HG02623 (cell line): ENCODE results near the gene KIRREL3.
A peak's percentile ranks its signal among the peaks of the same experiment; 100 is the strongest.

Experiments used
- ATAC-seq: cut with Tn5 transposase; IDR thresholded peaks from one replicate; pipeline ENCODE4 v1.9.1; 2021; ENCODE audit warnings: moderate library complexity; ENCODE audit not compliant: unreplicated experiment

Gene KIRREL3

DNA sequence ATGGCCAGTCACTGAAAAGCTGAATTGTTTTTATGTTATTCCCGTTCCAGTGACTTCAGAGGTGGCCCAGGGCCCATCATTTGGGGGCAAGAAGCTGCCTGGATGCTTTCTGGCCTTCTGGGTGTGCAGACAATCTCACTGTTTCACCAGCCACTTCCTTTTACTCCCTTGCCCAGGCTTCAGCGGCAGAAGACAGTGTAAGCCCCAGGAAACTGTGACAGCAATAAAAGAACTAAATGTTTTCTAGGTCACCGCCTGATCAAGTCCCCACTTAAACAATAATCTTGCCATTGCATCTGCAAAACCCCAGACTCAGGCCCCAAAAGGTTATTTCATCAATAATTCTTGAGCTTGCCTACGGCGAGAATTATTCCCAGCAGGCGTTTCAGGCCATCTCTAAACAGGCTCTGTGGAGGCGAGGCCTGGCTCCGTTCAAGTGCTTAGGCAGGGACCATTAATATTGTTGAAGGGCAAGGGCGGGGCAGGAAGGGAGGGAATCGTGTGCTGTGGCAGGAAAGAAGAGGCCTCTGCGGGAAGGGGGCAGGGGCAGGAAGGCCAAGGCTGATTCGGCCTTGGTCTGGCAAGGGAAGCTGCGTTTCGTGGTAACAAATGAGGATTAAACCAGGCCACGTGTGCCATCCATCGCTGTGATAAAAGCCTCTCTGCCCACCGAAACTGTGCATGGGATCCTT is 252.3 kb downstream of the KIRREL3 start:
- ATAC-seq = no peak

DNA sequence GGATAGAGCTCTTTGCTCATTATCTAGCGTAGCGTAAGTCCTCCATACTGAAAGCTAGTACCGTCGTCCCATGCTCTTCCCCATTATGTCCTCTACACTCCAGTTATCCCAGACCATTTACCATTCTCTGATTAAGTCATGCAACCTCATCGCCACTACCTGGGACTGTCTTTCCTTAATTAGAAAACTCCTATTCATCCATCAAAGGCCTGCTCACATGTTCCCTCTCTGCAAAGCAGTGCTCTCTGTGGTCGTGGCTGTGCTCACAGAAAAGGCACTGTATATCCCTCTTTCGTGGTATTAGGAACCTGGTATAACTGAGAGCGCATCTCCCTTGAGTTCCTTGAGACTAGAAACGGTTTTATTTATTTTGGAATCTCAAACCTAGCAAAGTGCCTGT is 253.3 kb downstream of the KIRREL3 start:
- no peak for ATAC-seq

DNA sequence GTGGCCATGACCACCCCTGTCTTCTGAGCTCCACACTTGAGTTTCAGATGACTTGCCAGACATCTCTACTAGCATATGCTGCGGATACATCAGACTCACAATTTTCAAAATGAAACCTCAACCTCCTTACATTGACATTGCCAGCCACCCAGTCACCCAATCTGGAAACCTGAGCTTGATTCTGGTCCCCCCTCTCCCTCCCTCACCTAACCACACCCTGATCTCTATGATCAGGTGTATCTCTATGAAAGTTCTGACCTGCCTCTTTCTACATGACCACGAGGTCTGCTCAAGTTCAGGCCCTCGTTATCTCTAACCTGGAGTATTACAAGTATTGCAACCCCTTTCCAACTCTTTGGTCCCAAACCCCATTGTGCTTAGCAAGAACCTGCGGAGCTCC is 254.1 kb downstream of the KIRREL3 start:
- no peak for ATAC-seq

DNA sequence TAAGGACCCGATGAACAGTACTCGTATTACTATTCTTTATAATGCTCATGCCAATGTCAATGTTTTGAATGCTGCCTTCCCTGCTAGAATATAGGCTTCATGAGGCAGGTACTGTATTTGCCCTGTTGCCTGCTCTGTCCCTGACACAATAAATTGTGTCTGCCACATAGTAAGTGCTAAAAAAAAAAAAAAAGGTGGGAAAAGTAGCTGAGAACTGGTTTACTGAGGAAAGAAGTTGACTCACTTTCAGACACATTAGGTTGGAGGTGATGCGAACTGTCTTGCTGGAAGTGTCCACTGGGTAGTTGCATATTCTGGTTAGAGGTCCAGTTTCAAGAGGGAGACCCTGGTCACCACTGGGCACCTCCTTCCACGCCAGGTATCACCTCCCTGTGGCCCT is 255.9 kb downstream of the KIRREL3 start:
- ATAC-seq = no peak

DNA sequence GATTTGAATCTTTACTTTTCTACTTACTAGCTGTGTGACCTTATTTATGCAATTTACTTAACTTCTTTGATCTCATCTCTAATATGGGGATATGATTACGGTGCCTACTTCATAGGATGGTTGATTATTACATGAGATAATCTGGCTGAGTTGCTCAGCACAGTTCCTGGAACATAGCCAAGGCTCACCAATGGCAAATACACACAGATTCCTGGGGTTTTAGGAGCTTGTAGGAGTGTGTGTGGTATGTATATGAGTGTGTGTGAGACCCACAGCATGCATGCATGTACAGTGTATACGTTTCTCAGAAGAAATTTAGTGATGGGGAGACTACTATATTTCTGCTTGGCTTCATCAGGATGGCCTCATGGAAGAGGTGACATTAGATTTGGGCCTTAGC is 256.9 kb downstream of the KIRREL3 start:
- ATAC-seq = no peak

DNA sequence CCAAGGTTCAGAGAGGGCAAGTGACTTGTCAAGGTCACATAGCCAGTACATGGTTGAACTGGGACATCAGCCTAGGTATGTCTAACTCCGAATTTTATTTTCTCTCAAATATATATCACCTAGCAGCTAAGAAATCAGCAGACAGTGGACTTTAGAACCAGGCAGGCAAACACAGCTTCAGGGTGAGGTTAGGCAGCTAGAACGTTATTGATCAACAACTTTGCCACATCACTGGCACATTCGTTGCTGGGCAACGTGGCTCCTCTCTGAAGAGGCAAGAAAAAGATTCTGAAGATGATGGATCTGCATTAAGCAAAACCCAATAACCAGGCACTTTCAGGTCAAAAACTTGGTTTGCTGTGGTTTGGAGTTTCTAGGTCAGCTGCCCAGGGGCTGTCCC is 258.0 kb downstream of the KIRREL3 start:
- no peak for ATAC-seq

DNA sequence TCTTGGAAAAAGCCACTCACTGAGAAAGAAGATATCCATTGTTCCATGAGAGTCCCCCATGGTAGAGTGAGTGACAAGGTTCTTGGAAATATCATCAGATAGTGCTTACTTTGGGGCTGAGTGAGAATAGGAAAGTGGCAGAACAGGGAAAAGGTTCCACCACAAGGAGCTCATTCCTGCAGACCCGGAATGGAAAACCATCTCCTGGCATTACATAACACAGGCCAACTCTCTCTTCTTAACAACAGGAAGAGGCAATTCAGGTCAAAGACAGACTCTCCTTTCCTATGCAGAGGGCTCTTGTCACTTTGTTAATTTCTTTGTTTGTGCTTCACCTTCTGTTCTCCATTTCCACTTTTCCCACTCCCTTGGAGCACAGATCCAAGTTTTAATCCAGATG is 259.7 kb downstream of the KIRREL3 start:
- ATAC-seq = no peak

DNA sequence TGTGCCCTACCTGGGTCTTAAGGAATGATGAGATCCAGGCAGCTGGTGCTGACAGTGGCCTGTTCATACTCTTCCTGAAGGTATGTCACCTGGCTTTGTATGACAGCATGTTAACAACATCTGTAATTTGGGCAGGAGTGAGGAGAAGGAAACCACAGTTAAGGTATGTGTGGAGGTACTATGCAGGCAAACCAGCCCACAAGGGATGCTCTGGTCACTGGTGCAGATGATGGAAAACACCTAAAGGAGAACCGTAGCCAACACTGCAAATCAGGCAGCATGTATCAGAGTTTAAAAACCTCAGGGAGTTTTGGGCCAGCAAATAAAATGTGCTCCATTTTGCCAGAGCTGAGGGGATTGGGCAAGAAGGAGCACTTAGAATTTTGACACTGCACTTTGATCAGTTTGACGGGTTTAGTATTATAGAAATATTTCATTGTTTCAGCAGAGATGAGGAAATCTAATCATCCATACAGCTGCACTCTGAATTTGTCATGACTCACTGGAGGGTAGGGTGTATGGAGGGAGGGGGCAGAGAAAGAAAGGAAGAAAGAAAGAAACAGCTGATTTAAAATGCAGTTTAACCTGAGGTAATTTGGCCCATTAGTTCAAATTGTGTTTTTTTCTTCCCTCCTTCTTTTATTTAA is 260.9 kb downstream of the KIRREL3 start:
- ATAC-seq = no peak

DNA sequence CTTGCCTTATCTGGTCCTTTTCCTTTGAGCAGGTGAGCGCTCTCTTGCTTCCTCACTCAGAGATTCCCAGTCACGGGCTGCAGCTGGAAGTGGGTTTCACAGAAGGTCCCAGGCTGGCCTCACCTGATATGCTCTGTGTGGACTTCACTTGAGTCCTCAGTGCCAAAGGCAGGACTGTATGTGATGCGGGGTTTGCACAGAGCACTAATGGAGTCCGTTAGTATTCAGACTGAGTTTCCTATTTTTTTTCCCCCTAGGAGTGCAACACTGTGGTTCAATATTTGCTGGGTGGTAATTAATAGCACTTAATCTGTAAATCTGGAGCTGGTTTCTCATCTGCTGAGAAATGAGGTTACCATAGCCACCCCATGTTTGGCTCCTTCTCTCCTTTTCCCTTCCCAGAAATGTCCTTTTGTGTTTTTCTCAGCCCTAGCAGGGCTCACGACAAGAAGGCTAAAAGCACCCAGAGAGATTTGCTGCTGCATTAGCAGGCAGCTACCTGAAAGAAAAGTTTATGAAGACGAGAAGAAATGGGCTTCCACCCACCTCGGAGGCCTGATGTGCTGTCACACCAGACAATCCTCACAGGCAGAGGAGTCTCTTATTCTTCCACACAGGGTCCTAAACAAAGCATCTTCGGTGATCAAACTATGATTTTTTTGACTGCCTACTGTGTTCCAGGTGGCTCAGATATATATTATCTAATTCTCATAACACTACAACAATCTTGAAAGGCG is 262.1 kb downstream of the KIRREL3 start:
- ATAC-seq = no peak

DNA sequence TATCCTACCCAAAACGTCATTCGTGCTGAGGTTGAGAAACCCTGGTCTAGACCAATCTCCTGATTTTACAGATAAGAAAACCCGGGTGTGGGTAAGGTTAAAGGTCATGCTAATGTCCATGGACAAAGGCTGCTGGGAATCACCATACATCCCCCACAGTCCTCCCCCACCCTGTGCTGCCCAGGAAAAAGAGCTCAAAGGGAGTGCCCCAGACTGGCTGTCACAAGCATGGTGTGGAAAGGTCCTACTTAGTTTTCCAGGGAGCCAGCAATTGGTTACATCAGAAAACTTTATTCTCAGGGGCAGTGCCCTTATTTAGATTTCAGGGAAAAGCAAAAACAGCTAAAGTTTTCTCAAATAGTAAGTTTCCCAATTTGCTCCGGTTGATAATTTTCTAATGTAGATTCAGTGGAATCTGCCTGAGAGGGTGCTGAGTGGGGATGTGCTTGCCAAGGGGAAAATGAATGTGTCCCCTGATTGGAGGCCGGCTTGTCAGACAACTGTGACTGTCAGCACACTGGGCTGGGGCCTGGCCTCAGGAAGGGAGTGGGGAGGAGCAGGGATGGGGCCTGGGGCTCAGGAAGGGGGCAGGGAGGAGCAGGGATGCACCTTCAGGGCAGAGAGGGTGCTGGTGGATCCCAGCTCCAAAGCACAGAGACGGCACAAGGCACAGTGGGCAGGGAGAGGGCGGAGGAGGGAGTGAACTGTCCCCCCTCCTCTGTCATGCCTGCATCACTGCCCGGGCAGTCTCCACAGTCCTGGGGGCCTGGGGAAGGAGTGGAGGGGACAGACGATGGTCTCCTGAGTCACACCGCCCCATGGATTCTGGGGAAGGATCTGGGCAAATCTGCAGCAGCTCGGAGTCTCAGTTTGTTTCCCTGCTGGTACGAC is 263.6 kb downstream of the KIRREL3 start:
- no peak for ATAC-seq

DNA sequence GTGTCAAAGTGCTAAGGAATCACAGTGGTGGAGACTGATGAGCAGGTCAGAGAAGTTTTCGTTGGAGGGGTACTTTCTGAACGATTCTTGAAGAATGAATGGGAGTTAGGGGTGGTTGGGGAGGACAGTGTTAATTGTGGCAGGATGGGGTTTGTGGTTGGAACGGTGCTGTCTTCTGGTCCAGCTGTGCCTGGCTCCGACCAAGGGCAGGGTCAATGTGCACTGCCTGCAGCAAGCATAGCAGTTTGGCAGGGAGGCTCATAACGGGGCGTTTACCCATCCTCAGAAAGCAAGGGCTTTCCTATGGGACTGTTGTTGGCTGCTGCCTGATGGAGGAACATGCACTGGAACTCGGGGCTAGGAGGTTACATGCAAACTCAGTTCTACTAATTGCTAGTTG is 265.8 kb downstream of the KIRREL3 start:
- no peak for ATAC-seq

DNA sequence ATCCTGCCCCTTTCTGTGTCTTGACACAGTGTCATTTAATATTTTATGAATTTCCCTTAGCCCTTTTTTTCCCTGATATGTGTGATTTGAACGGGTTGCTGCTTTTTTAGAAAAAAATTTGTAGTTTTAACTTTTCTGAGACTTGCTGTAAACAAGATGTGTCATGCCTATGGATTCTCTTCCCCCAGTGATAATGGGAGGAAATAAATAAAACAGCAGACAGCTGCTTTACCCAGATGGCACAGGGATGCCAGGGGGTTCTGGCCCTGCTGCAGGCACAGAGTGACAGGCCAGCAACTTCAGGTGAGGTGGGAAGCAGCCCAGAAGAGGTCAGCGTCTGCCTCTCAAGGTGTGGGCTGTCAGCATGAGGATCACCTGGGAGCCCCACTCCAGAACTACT is 266.9 kb downstream of the KIRREL3 start:
- ATAC-seq = no peak

DNA sequence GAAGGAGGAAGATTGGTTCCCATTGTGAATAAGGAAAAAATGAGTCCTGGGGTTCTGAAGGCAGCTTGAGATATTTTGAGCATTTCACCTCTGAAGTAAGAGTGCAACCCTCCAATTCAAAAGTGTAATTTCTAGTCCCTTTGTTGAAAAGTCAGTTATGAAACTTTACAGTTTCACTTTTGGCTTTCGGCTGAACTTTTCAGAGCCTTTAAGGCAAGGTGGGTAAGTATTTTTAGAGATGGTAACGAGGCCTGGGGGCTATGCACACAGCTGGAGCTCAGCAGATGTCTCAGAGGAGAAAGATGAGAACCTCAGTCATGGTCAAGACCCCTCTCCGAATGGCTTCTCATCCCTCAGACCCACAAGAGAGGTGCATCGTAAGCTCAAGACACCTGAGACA is 267.6 kb downstream of the KIRREL3 start:
- peak; percentile 75 for ATAC-seq

DNA sequence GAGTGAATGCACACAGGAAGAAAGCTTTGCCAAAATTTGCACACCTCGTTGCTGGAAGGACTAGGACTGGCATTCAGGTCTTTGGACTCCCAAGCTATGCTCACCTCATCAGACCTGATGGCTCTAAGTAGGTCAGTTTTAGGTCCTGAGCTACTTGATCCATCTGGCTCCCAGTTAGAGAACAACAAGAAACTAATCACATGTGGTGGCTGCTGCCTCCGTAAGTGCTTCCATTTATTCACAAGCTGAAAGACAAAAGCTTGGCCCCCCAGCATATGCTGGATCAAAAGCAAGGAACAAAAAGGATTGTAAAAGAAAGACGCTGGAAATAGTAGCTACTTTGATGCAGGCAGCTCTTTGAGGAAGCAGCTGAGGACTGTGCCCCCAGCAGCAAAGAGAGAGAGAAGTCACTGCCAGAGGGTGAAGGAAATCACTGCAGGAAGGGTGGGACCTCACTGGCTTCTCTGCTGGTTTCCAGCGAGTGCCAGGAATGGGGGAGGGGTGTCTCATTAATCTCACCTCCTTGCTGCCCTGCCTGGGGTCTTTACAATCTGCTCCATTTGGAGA is 268.9 kb downstream of the KIRREL3 start:
- ATAC-seq = no peak

DNA sequence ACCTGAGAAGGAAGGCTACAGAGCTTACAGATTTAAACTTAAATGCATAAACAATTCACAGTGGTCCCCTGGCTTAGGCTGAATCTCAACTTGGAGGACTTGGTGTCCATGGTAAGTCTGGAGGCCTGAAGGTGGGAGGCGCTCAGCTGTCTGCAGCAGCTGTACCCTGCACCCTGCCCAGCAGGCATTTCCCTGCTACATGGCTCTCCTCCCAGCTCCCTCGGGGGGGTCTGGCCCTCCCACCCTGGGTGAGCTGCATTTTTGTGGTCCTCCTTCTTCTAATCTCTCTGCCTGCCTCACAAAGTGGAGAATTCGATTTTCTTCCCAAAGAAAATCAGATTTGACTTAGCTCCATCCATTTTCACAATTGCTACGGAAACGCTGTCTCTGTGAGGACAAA is 273.2 kb downstream of the KIRREL3 start:
- no peak for ATAC-seq

DNA sequence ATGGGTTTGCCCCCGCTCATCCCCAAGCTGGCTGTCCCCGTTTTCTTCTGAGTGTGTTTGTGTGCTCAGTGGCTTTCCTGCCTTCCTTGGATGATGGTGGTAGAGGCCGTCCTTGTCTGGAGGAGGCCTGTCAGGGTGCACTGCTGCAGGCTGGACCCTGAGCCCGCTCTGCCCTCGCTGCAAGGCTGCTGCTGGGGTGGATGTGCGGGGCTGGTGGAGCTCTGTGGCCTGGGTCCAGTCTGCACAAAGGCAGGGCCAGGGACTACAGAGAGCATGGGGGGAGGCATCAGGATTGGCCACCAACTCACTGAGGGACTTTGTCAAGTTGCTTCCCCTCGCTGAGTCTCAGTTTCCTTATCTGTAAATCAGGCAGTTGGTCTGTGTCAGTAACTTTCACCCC is 275.0 kb downstream of the KIRREL3 start:
- no peak for ATAC-seq

DNA sequence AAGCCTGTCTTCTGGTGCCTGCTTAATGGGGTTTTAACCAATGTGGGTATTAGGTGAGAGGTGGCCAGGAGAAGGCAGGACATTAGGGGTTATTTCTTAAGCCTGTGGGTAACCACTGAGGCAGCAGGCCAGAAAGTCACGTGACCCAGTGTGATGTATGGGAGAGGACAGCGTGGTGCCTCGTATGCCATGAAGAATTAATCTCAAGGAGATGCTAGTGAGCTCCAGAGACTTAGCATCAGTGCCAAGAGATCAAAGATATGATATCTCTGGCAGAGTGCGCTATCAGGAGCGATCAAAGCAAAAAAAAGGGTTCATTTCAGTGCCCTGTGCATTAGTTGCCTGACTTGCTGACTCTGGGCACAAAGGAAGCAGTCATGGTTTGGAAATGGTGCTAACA is 275.5 kb downstream of the KIRREL3 start:
- no peak for ATAC-seq

DNA sequence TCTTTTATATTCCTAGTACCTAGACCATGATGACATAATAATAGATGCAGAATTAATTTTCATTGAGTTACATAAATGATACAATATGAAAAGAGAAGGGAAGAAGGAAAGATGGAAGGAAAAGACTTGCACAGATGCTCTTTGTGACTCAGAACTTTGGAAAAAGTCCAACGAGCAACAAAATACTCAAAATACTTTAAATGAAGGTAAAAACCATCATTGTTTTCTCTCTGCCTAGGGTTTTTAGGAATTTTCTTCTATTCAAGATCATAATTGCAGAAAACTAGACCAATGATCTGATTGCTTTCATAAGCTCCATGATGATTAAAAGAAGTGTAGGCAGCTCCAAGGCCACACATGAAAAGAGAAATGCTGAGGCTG is 276.9 kb downstream of the KIRREL3 start:
- ATAC-seq = no peak

DNA sequence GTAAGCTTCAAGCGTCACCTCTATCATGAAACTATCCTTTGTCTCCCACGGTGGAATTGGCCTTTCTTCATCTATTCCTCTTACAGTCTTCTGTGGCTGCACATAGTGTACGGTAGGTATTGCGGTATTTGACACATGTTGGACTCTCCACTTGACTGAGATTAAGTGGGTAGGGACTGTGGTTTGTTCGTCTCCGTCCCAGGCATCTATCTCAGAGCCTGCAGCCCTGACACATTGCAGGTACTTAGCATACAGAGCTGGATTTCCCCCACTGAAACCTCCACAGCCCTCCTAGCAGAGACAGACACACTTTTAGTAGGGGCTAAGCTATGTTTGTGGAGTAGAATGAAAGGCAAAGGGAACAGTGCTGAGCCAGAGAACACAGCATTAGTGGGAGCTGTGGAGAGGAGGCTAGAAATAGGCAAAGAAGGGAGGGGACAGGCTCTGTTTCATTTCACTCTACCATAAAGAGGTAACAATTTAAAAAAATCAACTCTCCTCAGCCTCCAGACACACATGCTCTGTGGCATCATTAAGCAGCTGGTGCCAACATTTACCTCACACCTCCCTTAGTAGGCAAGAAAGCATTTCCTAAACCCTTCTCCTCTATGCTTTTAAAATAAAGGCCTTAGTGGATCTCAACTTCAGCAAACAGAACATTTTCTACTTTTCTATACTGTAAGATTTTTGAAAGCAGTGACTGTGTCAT is 277.5 kb downstream of the KIRREL3 start:
- ATAC-seq = no peak

DNA sequence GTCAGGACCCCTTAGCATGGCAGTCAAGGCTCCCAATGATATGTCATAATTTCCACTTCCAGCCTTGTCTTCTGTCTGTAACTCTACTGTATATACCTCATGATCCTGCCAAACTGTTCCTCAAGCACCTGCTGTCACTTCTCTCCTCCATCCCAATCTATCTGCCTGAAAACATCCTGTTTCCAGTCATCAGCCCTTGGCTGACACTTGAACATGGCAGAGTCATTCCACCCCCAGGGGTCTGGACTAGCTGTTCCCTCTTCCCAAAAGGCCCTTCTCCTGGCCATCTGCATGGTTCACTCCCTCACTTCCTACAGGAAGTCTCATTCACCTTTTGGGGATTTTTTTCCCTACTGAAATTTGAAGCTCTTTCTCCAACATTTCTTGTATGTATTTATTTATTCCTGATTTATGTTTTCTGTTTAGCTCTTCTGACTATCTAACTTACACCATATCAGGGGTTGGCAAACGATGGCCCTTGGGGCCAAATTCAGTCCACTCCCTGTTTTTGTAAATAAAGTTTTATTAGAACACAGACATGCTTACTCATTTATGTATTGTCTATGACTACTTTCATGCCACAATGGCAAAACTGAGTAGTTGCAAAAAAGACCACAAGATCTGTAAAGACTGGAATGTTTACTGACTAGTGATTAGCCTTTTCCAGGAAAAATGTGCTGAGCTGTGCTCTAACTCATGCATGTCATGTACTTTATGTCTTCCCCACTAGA is 278.4 kb downstream of the KIRREL3 start:
- ATAC-seq = no peak
